H1 (cell line): ENCODE results near the gene ARHGAP18.

Experiments used
- CHD2 ChIP-seq: IDR thresholded peaks from 2 replicates; pipeline ENCODE4 v1.6.1; 2012; ENCODE audit warnings: low read length, improper control_type of control experiment
- CTCF ChIP-seq, 3 experiments: IDR thresholded peaks; 1 replicate in 2 of 3; 2 replicates in 1 of 3; pipeline versions ENCODE4 v1.5.1 to v1.6.1; 2011; ENCODE audit warnings: low read length in 3 of 3, mild to moderate bottlenecking in 3 of 3, inconsistent platforms in 2 of 3, low read depth in 1 of 3, moderate library complexity in 1 of 3; ENCODE audit not compliant: insufficient read depth in 1 of 3; ENCODE audit errors: control extremely low read depth in 1 of 3
- FOSL1 ChIP-seq: IDR thresholded peaks from 2 replicates; pipeline ENCODE4 v1.6.1; 2011; ENCODE audit warnings: mild to moderate bottlenecking, low read depth, low read length, moderate library complexity; ENCODE audit not compliant: insufficient read depth
- GTF2F1 ChIP-seq: IDR thresholded peaks from 2 replicates; pipeline ENCODE4 v1.6.1; 2012; ENCODE audit warnings: low read depth, low read length, improper control_type of control experiment, borderline replicate concordance
- KDM1A ChIP-seq: fragments of 200-600, 300-600 bp; sonication (generic); IDR thresholded peaks from 2 replicates; pipeline ENCODE4 v1.7.1; 2016; ENCODE audit warnings: mild to moderate bottlenecking, low read length, borderline replicate concordance
- RFX5 ChIP-seq: IDR thresholded peaks from 2 replicates; pipeline ENCODE4 v1.6.1; 2011; ENCODE audit warnings: low read depth, low read length, improper control_type of control experiment, borderline replicate concordance
- TCF12 ChIP-seq: IDR thresholded peaks from 2 replicates; pipeline ENCODE4 v1.6.1; 2011; ENCODE audit warnings: low read depth, mild to moderate bottlenecking, low read length
- YY1 ChIP-seq: IDR thresholded peaks from 2 replicates; pipeline ENCODE4 v1.6.1; 2011; ENCODE audit warnings: low read depth, mild to moderate bottlenecking, low read length

- TF ChIP-seq KDM1A = no peak
- no peak for TF ChIP-seq YY1
- no peak for TF ChIP-seq FOSL1
- TF ChIP-seq TCF12 = no peak
- TF ChIP-seq CHD2 = no peak
- no peak for TF ChIP-seq GTF2F1
- TF ChIP-seq CTCF (IDR thresholded peaks at IDR 0.05; ENCODE audit: control extremely low read depth in 1 of 3, insufficient read depth in 1 of 3, low read depth in 1 of 3, low read length in 3 of 3) = no peak
- no peak for TF ChIP-seq RFX5
Observed at GRCh38 chr6:129667621-129668020, 42.4 kb downstream of the ARHGAP18 start.
